HepG2 (cell line): ENCODE results near the gene RNASE12. TPM values are rescaled to one million over a fixed set of nuclear protein-coding genes. Genes with fewer than 3 reads are reported as not detected.
A peak's percentile ranks its signal among the peaks of the same experiment; 100 is the strongest.

ENCODE experiments used
- ARID2 ChIP-seq: sonication (generic); formaldehyde crosslinking; IDR thresholded peaks from 2 replicates; pipeline ENCODE4 v1.8.1; 2022; ENCODE audit warnings: mild to moderate bottlenecking, missing genetic modification reagents, borderline replicate concordance
- ATF1 ChIP-seq: IDR thresholded peaks from 2 replicates; pipeline ENCODE4 v1.6.1; 2016; ENCODE audit warnings: mild to moderate bottlenecking, control low read depth
- ATF2 ChIP-seq: sonication (generic); formaldehyde crosslinking; IDR thresholded peaks from 2 replicates; pipeline ENCODE4 v1.4.0; 2020; ENCODE audit warnings: missing genetic modification reagents
- DPF2 ChIP-seq: sonication (generic); formaldehyde crosslinking; IDR thresholded peaks from 2 replicates; pipeline ENCODE4 v1.4.0; 2020; ENCODE audit warnings: mild to moderate bottlenecking, low read depth, missing genetic modification reagents, borderline replicate concordance
- E2F5 ChIP-seq: sonication (generic); formaldehyde crosslinking; conservative IDR thresholded peaks from 2 replicates; pipeline ENCODE4 v1.4.0; 2020; ENCODE audit warnings: missing genetic modification reagents
- GFI1 ChIP-seq: sonication (generic); formaldehyde crosslinking; IDR thresholded peaks from 2 replicates; pipeline ENCODE4 v1.5.0; 2020; ENCODE audit warnings: missing genetic modification reagents, mild to moderate bottlenecking, borderline replicate concordance
- HMG20B ChIP-seq: conservative IDR thresholded peaks from 2 replicates; pipeline ENCODE4 v1.6.1; 2016; ENCODE audit warnings: missing genetic modification reagents, missing compliant biosample characterization
- HMGXB4 ChIP-seq, 2 experiments: sonication (generic) in 1 of 2; formaldehyde crosslinking in 1 of 2; IDR thresholded peaks; 2 replicates each; pipeline versions ENCODE4 v1.4.0 to v1.6.1; 2018 to 2020; ENCODE audit warnings: missing genetic modification reagents in 2 of 2, borderline replicate concordance in 1 of 2, low read depth in 1 of 2, mild to moderate bottlenecking in 1 of 2, missing biosample characterization in 1 of 2
- HNF4A ChIP-seq: sonication (generic); formaldehyde crosslinking; IDR thresholded peaks from 2 replicates; pipeline ENCODE4 v1.4.0; 2020; ENCODE audit warnings: missing genetic modification reagents
- HOMEZ ChIP-seq: IDR thresholded peaks from 2 replicates; pipeline ENCODE4 v1.6.1; 2016; ENCODE audit warnings: low read depth
- HOXA3 ChIP-seq: sonication (generic); formaldehyde crosslinking; IDR thresholded peaks from 2 replicates; pipeline ENCODE4 v1.5.0; 2020; ENCODE audit warnings: missing genetic modification reagents
- MTA3 ChIP-seq: sonication (generic); formaldehyde crosslinking; IDR thresholded peaks from 2 replicates; pipeline ENCODE4 v1.4.0; 2020; ENCODE audit warnings: missing genetic modification reagents
- MYNN ChIP-seq: sonication (generic); formaldehyde crosslinking; IDR thresholded peaks from 2 replicates; pipeline ENCODE4 v1.4.0; 2020; ENCODE audit warnings: mild to moderate bottlenecking, low read depth, missing genetic modification reagents
- NPAS2 ChIP-seq: sonication (generic); formaldehyde crosslinking; IDR thresholded peaks from 2 replicates; pipeline ENCODE4 v1.8.0; 2022; ENCODE audit warnings: mild to moderate bottlenecking, missing genetic modification reagents, borderline replicate concordance
- NR2F1 ChIP-seq, 2 experiments: fragments of 450-650 bp in 1 of 2; formaldehyde crosslinking in 1 of 2; IDR thresholded peaks; 2 replicates each; pipeline versions ENCODE4 v1.5.0 to v1.6.1; 2016 to 2020; ENCODE audit warnings: mild to moderate bottlenecking in 1 of 2, missing compliant biosample characterization in 1 of 2, missing genetic modification reagents in 1 of 2, moderate library complexity in 1 of 2
- NR2F2 ChIP-seq: IDR thresholded peaks from 2 replicates; pipeline ENCODE4 v1.6.1; 2012; ENCODE audit warnings: low read depth, inconsistent platforms, borderline replicate concordance
- PBX2 ChIP-seq: IDR thresholded peaks from 2 replicates; pipeline ENCODE4 v1.6.1; 2016; ENCODE audit warnings: control low read depth
- ZKSCAN1 ChIP-seq: fragments of 150-350 bp; IDR thresholded peaks from 2 replicates; pipeline ENCODE4 v1.6.1; 2014; ENCODE audit warnings: low read length
- ZNF460 ChIP-seq: sonication (generic); formaldehyde crosslinking; IDR thresholded peaks from 2 replicates; pipeline ENCODE4 v1.5.1; 2020; ENCODE audit warnings: missing genetic modification reagents, mild to moderate bottlenecking, borderline replicate concordance
- ZNF558 ChIP-seq: sonication (generic); formaldehyde crosslinking; IDR thresholded peaks from 2 replicates; pipeline ENCODE4 v1.9.0; 2022; ENCODE audit warnings: mild to moderate bottlenecking, missing genetic modification reagents, borderline replicate concordance
- ZNF562 ChIP-seq: sonication (generic); formaldehyde crosslinking; IDR thresholded peaks from 2 replicates; pipeline ENCODE4 v1.8.0; 2022; ENCODE audit warnings: missing genetic modification reagents, borderline replicate concordance
- ZNF792 ChIP-seq: IDR thresholded peaks from 2 replicates; pipeline ENCODE4 v1.6.1; 2016
- polyA plus RNA-seq, 8 experiments: library from polyadenylated mRNA; depleted of rRNA in 3 of 8; stranded (reverse) in 7 of 8; unstranded in 1 of 8; fragments of >200 nt; fragmentation: Illumina TruSeq in 4 of 8; extraction: Trizol in 4 of 8; gene quantifications; 2 replicates each; pipeline versions ENCODE4 v1.2.1 to v1.2.3, GENCODE V29; 2011 to 2016; ENCODE audit warnings: low read depth in 4 of 8, missing spikeins in 1 of 8, mixed read lengths in 1 of 8; ENCODE audit not compliant: insufficient read depth in 1 of 8
- total RNA-seq, 5 experiments: library from RNA; depleted of rRNA; stranded (reverse); fragments of >200 nt; fragmentation: Illumina TruSeq; extraction: Trizol; gene quantifications; 2 replicates each; pipeline ENCODE4 v1.2.3, GENCODE V29; 2016; ENCODE audit warnings: low read depth in 1 of 5

The RNASE12 gene
- total and polyA plus RNA-seq, 2 of the 13 experiments (the other 11 are each of a cell fraction or from before 2014, with no cell fraction given): not detected

GRCh38 chr14:20610002-20610765 lies 19.0 kb upstream of the RNASE12 start (continued):
- TF ChIP-seq NR2F2: peak; percentile 54; the same call in 1 of the 2 replicates
- no peak for TF ChIP-seq ZNF562 (CRISPR knock-in tag)
- peak; percentile 100 for TF ChIP-seq HMGXB4 (CRISPR knock-in tag; IDR thresholded peaks at IDR 0.05; ENCODE audit: borderline replicate concordance in 1 of 2, low read depth in 1 of 2)
- no peak for TF ChIP-seq NPAS2 (CRISPR knock-in tag)
- TF ChIP-seq E2F5: no peak
- 0 out of 2 replicates have a peak, but pooled peaks have one; percentile 21 for TF ChIP-seq HNF4A
- no peak for TF ChIP-seq ARID2 (CRISPR knock-in tag)
- no peak for TF ChIP-seq MYNN (CRISPR knock-in tag)
- peak; percentile 46; the same call in 1 of the 2 replicates for TF ChIP-seq ATF1 (CRISPR knock-in tag)
- no peak for TF ChIP-seq DPF2 (CRISPR knock-in tag)
- TF ChIP-seq ZNF558: peak; percentile 71; the same call in 1 of the 2 replicates
- peak in 1 of 2 experiments; percentile 14; a peak in 1 of 4 replicates for TF ChIP-seq NR2F1 (CRISPR knock-in tag; IDR thresholded peaks at IDR 0.05)
- TF ChIP-seq HMG20B (CRISPR knock-in tag): no peak; the same call in 1 of the 2 replicates
- TF ChIP-seq HOXA3 (CRISPR knock-in tag): peak; percentile 43; the same call in 1 of the 2 replicates
- no peak for TF ChIP-seq ZNF460 (CRISPR knock-in tag)
- no peak for TF ChIP-seq GFI1
- TF ChIP-seq PBX2 (CRISPR knock-in tag): no peak
- TF ChIP-seq ZNF792 (CRISPR knock-in tag): no peak; the same call in none of the 2 replicates
- TF ChIP-seq ZKSCAN1: 0 out of 2 replicates have a peak, but pooled peaks have one; percentile 44
- TF ChIP-seq ATF2 (CRISPR knock-in tag): 0 out of 2 replicates have a peak, but pooled peaks have one; percentile 47
- no peak for TF ChIP-seq MTA3 (CRISPR knock-in tag)
- no peak for TF ChIP-seq HOMEZ (CRISPR knock-in tag)
